GM18868 (cell line): ENCODE results near the gene C6orf136.

ENCODE experiments used
- ATAC-seq: cut with Tn5 transposase; IDR thresholded peaks from one replicate; pipeline ENCODE4 v1.9.1; 2021; ENCODE audit warnings: mild to moderate bottlenecking, moderate library complexity; ENCODE audit not compliant: unreplicated experiment

The C6orf136 gene

GRCh38 chr6:30686009-30686907, 39.3 kb downstream of the C6orf136 start, which contains the start of gene PPP1R18:
Gene PPP1R18, minus strand, starts transcription at chr6:30686645. Its CDS starts 627 bp downstream, at chr6:30686018.
- ATAC-seq = no peak

GRCh38 chr6:30686908-30687658, 40.1 kb downstream of the C6orf136 start:
- peak; percentile 27 for ATAC-seq

GRCh38 chr6:30687659-30688431, 40.9 kb downstream of the C6orf136 start:
- no peak for ATAC-seq

- ATAC-seq = no peak
These were observed 41.6 kb downstream of the C6orf136 start for GRCh38 chr6:30688569-30688968.

GRCh38 chr6:30689022-30689865, 42.3 kb downstream of the C6orf136 start:
- ATAC-seq = no peak

DNA sequence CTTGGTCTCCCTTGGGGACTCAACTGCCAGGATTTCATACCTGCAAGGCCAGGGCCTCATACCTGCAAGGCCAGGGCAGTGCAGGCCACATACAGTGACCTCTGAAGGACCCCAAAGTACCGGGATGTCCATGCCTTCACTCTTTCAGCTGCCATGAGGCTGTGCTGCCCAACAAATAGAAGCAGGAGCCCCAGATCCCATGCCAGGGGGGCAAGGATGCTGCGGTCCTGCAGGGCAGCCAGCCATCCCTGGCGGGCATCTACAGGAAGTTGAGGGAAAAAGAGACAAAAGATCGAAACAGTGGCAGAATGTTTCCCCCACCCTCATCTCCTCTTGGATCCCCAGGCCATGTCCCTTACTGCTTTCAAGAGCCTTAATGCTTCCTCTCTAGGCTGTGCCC, 43.1 kb downstream of the C6orf136 start:
- no peak for ATAC-seq

DNA sequence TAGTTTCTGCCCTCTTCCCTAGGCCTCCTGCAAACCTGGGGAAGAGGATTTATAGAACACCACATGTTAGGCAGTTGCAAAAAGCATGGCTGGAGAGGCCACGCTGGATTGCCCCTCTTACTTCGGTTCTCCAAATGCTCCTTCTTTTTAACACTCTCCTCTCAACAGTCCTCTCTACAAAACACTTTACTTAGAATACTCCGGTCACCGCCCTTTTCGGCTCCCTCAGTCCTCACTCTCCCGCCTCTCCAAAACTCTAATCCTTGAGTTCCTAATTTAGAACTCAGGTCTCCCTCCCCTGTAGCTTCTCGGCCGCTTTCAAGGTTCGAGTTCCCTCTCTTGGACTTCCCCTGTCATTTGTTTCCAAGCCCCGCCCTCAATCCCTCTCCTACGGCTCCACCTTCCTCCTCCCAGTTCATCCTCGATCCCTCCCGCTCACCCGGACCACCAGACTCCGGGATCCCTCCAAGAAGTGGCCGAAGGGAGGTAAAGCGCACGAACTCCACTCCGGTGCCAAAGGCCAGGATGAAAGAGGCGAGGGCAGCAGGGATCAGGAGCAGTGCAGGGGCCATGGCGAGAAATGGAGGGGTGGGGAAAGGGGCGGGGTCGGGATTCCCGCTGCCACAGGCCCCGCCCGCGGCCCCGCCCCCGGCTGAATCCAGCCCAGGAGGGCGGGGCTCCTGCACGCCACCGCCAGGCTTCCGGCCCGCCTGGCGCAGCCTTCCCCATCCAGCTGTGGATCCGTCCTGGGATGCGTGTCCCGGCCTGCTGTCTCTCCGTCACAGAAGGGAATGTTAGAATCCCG, 43.7 kb downstream of the C6orf136 start, which contains the start of gene NRM:
NRM (minus strand) TSS at position 582 of the 805 bp plus-strand sequence; CDS start at position 572, 10 bp downstream.
- ATAC-seq = peak; percentile 47

- no peak for ATAC-seq
These were observed 44.4 kb downstream of the C6orf136 start for GRCh38 chr6:30691208-30691847.

GRCh38 chr6:30696432-30696831, 49.5 kb downstream of the C6orf136 start:
- ATAC-seq = no peak

- ATAC-seq = no peak
These were observed 53.4 kb downstream of the C6orf136 start for GRCh38 chr6:30700340-30700739.
